Spinal cord (tissue), 10 donors: ENCODE results near the gene AP4B1. TPM values are rescaled to one million over a fixed set of nuclear protein-coding genes. Genes with fewer than 3 reads are reported as not detected.

Experiments
- DNase-seq, 6 donors: peaks; one replicate each; pipeline versions ENCODE4 v3.0.0 to v3.0.0-alpha.2; 2013 to 2015; ENCODE audit warnings: low spot score in 6 of 6, low read depth in 4 of 6
- H3K27ac ChIP-seq: one replicate; pipeline ENCODE4 v1.5.1; 2013; ENCODE audit warnings: low read depth, low read length, control low read depth
- H3K27me3 ChIP-seq: one replicate; pipeline ENCODE4 v1.6.1; 2013; ENCODE audit warnings: low read length; ENCODE audit not compliant: control insufficient read depth, insufficient read depth
- H3K36me3 ChIP-seq: one replicate; pipeline ENCODE4 v1.6.1; 2013; ENCODE audit warnings: low read length; ENCODE audit not compliant: control insufficient read depth, insufficient read depth
- H3K4me1 ChIP-seq: one replicate; pipeline ENCODE4 v1.6.1; 2013; ENCODE audit warnings: low read length; ENCODE audit not compliant: control insufficient read depth, insufficient read depth
- H3K4me3 ChIP-seq: one replicate; pipeline ENCODE4 v1.5.1; 2013; ENCODE audit warnings: low read depth, low read length, control low read depth
- H3K9me3 ChIP-seq: one replicate; pipeline ENCODE4 v1.6.1; 2013; ENCODE audit warnings: low read length; ENCODE audit not compliant: control insufficient read depth, insufficient read depth
- WGBS: methylation state at CpG from one replicate; pipeline ENCODE4 v1.1.5; 2013; ENCODE audit warnings: missing lambda C conversion rate; ENCODE audit not compliant: insufficient coverage; 5-methylcytosine and 5-hydroxymethylcytosine counted together
- polyA plus RNA-seq, 2 donors: library from polyadenylated mRNA; unstranded; fragments of 120-200 nt; gene quantifications; one replicate each; pipeline ENCODE4 v1.2.1, GENCODE V29; 2013; ENCODE audit not compliant: insufficient read length in 2 of 2
- total RNA-seq, 2 donors: library from RNA; depleted of rRNA in 1 of 2; stranded (reverse); fragments of 120-200 nt in 1 of 2; fragments of >200 nt in 1 of 2; gene quantifications; one replicate each; pipeline versions ENCODE4 v1.2.3 to v1.2.4, GENCODE V29; 2013 to 2014
- donor health status: healthy.

AP4B1 gene
- total and polyA plus RNA-seq, 4 donors = 26.0 to 62.6 (median 33.5) TPM

DNA sequence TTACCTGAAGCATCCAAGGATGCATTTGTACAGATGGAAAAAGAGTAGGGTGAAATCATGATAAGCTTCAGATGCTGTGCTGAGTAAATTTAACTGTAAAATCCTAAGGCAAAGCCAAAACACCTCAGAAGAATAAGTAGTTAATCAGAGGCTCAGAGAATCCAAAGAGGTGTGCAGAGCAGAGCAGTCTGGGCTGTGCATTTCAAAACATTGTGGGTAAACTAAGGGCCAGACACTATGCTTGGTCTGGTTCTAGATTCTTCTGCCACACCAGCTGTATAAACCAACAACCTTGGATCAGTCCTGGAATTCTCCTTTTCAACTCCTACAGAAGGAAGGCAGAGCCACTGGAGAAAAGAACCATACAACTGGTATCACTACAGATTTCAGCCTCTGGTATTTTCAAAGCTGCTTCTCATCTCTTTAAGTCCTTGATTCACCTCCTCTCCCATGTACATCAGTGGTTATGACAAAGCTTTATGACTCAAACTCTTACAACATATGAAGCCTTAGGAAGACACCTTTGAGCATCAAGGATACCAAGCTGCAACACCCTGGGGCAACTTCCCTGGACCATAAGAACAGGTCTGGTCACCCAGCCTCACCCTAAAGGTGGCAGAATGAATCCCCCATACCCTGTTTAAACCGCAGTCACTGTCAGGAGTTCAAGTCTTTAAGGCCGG is 12.9 kb upstream of the AP4B1 start:
- Histone ChIP-seq H3K36me3 (no peaks in the 10 kb centered on the region), H3K4me3 (no peak overlapping the region), H3K27ac (no peak overlapping the region), H3K9me3 (no peaks in the 10 kb centered on the region), H3K4me1 (no peaks in the 10 kb centered on the region), H3K27me3 (no peaks in the 10 kb centered on the region)
- DNase-seq = no peak
- WGBS = 92% methylated on average over 2 of the region's 2 CpGs

DNA sequence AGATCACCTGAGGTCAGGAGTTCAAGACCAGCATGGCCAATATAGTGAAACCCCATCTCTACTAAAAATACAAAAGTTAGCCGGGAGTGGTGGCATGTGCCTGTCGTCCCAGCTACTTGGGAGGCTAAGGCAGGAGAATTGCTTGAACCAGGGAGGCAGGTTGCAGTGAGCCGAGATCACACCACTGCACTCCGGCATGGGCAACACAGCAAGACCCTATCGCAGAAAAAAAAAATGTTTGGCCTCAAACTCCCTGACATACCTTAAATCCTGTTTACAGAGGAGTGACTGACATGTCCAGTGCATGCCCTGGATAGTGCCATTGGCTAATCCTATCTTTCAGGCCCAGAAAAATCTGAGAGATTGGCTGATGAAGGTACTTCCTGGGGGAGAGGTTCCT is 12.4 kb upstream of the AP4B1 start:
- 90% methylated on average over 4 of the region's 5 CpGs for WGBS
- no peaks in the 10 kb centered on the region for H3K36me3 ChIP-seq

GRCh38 chr1:113913887-113914664 is 9.5 kb upstream of the AP4B1 start:
- H3K27ac ChIP-seq = no peak overlapping the region
- peaks cover 15% of the 10 kb centered on the region for H3K36me3 ChIP-seq
- no peak for DNase-seq
- H3K4me3 ChIP-seq = no peak overlapping the region
- H3K27me3 ChIP-seq = no peaks in the 10 kb centered on the region
- no peaks in the 10 kb centered on the region for H3K4me1 ChIP-seq
- no peaks in the 10 kb centered on the region for H3K9me3 ChIP-seq
- WGBS = 86% methylated on average over 1 of the region's 5 CpGs

More for the DNA sequence above, 12.4 kb upstream of the AP4B1 start:
- Histone ChIP-seq H3K4me1 (no peaks in the 10 kb centered on the region), H3K27ac (no peak overlapping the region), H3K9me3 (no peaks in the 10 kb centered on the region), H3K27me3 (no peaks in the 10 kb centered on the region), H3K4me3 (no peak overlapping the region)
- no peak for DNase-seq

DNA sequence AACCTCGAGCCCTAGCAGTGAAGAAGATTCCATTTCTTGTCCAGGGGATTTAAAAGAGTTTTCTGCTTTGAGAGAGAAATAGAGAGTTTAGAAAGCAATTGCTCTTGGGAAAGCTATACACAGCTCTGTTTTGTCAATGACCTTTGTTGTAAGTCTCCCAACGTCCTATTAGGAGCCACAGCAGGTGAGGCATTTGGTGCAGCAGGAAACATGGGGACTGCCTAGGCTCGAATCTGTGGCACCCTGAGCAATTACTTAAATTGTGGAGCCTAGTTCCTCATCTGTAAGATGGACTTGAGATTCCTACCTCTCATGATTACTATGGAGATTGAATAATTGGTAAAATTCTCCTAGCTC is 8.7 kb upstream of the AP4B1 start:
- 81% methylated on average over 3 of the region's 3 CpGs for WGBS

DNA sequence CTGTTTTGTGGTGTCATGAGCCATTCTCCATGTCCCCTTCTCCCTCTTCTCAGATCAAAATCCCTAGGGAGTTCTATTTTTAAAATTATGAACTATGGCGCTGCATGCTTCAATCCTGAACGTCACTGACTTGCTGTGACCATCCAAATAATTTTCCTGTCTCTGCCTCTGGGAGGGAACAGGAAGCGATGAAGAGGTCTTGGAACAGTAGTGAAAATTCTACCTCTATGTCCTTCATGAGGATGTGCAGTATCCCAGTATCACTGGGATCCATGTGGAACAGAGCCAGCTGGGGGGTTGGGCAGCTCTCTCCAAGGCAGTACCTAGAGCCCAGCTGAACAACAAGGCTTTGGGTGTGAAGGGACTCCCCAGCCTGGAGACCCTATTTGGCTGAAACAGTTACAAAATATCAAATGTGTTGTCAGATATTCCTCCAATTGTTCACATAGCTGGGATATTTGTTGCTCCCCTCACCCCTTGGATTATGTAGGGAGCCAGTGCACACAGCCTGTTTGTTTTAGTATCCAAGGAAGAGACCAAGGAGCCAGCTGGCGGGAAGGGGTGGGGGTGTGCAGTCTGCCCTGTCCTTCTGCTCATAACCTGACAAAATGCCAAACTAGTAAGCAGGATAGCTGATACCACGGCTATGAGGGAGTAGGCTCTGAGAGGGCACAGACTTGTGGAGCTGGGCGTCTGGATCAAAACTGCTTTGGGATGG is 8.2 kb upstream of the AP4B1 start:
- Histone ChIP-seq H3K4me1 (no peaks in the 10 kb centered on the region), H3K4me3 (no peak overlapping the region), H3K27me3 (no peaks in the 10 kb centered on the region), H3K9me3 (no peaks in the 10 kb centered on the region), H3K36me3 (peaks cover 24% of the 10 kb centered on the region), H3K27ac (no peak overlapping the region)
- DNase-seq = peak in 2 of 6 donors; percentile 2 to 64
- WGBS = 62% methylated on average over 3 of the region's 6 CpGs

More for the DNA sequence above, 8.7 kb upstream of the AP4B1 start:
- no peaks in the 10 kb centered on the region for H3K9me3 ChIP-seq
- DNase-seq = no peak
- peaks cover 19% of the 10 kb centered on the region for H3K36me3 ChIP-seq
- no peak overlapping the region for H3K4me3 ChIP-seq
- H3K4me1 ChIP-seq = no peaks in the 10 kb centered on the region
- H3K27ac ChIP-seq = no peak overlapping the region
- H3K27me3 ChIP-seq = no peaks in the 10 kb centered on the region

GRCh38 chr1:113905435-113905861 is 849 bp upstream of the AP4B1 start:
- WGBS = 0% methylated on average over 15 of the region's 17 CpGs

DNA sequence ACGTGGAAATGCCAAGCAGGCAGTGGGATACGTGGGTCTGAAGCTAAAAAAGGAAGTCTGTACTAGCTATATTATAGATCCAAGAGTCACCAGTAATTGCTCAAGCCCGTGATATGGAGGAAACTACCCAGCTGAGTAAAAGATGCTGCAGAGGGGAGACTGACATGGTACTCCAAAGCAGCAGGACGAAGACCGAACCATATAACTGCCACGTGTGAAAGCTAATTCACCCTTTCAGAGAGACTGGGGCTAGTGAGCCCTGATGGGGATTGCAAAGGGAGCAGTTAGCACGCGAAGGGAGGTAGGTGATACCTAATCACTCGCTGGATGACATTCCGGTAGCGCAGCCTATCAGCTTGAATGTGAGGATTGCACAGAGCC is 316 bp downstream of the AP4B1 start:
- WGBS = 1% methylated on average over 9 of the region's 11 CpGs
- no peak for DNase-seq

More at GRCh38 chr1:113905435-113905861, 849 bp upstream of the AP4B1 start:
- Histone ChIP-seq H3K4me1 (peaks cover 14% of the 10 kb centered on the region), H3K36me3 (peaks cover 14% of the 10 kb centered on the region), H3K9me3 (no peaks in the 10 kb centered on the region), H3K27me3 (no peaks in the 10 kb centered on the region), H3K4me3 (peak overlapping the region; percentile 86), H3K27ac (peak overlapping the region; percentile 97)
- DNase-seq = no peak

DNA sequence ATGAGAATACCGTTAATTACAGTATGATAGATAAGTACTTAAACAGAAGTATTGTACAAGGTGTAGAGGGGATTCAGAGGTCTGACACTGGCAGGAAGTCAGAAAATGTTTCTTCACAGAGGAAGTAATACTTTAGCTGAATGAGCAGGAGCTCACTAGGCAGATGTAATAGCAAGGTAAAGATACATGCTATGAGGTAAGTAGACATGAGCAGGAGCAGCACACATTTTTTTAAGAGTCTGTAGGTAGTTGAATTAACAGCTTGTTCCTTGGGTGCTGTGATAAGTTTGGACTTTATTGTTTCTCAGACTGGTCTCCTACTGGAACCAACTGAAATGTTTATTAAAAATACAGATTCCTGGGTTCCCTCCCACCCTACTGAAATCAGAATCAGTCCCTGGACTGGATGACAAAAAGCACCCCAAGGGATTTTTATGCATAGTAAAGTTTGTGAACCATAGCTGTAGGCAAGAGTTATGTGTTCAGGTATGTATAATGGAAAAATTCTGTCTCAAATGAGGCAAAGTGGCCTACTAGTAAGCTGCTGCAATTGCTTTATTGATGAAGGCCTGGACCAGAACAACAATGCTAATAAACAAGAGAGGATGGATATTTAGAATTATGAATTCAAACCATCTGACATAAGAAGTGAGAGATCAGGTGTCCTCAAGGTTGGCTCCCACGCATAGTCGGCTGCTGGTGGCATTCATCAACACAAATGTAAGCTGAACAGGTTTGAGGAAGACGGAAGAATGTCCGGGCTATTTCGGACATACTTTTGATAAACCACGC is 902 bp downstream of the AP4B1 start:
- peaks cover 14% of the 10 kb centered on the region for H3K4me1 ChIP-seq
- no peak for DNase-seq

More for the DNA sequence above, 316 bp downstream of the AP4B1 start:
- Histone ChIP-seq H3K9me3 (no peaks in the 10 kb centered on the region), H3K4me3 (peak overlapping the region; percentile 86), H3K4me1 (peaks cover 14% of the 10 kb centered on the region), H3K27me3 (no peaks in the 10 kb centered on the region), H3K27ac (peak overlapping the region; percentile 97), H3K36me3 (peaks cover 17% of the 10 kb centered on the region)

GRCh38 chr1:113901191-113901590 is 3.4 kb downstream of the AP4B1 start:
- no peak overlapping the region for H3K27ac ChIP-seq
- H3K9me3 ChIP-seq = no peaks in the 10 kb centered on the region
- peaks cover 8% of the 10 kb centered on the region for H3K4me1 ChIP-seq
- H3K36me3 ChIP-seq = peaks cover 14% of the 10 kb centered on the region
- no peak overlapping the region for H3K4me3 ChIP-seq
- DNase-seq = no peak
- H3K27me3 ChIP-seq = no peaks in the 10 kb centered on the region
- no CpG with 5 or more reads among the region's 3 CpGs for WGBS

More for the DNA sequence above, 902 bp downstream of the AP4B1 start:
- peak overlapping the region; percentile 97 for H3K27ac ChIP-seq
- H3K27me3 ChIP-seq = no peaks in the 10 kb centered on the region
- H3K9me3 ChIP-seq = no peaks in the 10 kb centered on the region
- WGBS = 28% methylated on average over 4 of the region's 7 CpGs
- peak overlapping the region; percentile 86 for H3K4me3 ChIP-seq
- peaks cover 16% of the 10 kb centered on the region for H3K36me3 ChIP-seq
